SK-N-MC (cell line): ENCODE results near the gene KIAA1755.

ENCODE experiments used
- EZH2 ChIP-seq: fragments of 200-600 bp; sonication (generic); IDR thresholded peaks from one replicate; pipeline ENCODE4 v1.6.1; 2017; ENCODE audit warnings: antibody characterized with exemption
- FOXP2 ChIP-seq: optimal IDR thresholded peaks from 2 replicates; pipeline ENCODE3; 2011; ENCODE audit warnings: mild to moderate bottlenecking, moderate library complexity; ENCODE audit not compliant: insufficient read depth; ENCODE audit errors: extremely low read length, control extremely low read depth
- POLR2AphosphoS5 ChIP-seq: IDR thresholded peaks from 2 replicates; pipeline ENCODE4 v1.6.1; 2012; ENCODE audit warnings: mild to moderate bottlenecking, low read depth, low read length, borderline replicate concordance

DNA sequence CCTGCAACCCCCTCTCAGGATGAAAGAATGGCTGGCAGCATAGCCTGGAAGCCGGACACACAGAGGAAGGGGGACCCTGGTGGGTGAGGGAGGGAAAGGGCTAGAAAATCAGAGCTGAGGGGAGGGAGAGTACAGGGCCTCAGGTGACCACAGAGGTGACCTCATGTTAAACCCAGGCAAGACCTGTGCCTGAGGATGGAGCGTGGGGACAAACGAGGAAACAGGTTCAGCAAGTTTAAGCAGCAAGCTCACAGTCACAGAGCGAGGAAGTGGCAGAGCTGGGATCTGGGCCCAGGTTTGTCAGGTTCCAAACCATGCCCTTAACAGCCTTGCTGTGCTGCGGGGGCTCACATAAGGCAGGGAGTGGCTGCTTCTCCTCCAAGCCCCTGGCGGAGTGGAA is 39.4 kb upstream of the KIAA1755 start:
- no peak for TF ChIP-seq EZH2
- no peak for TF ChIP-seq POLR2AphosphoS5
- no peak for TF ChIP-seq FOXP2
